HEK293T (cell line): ENCODE results near the gene RNF214.

Source experiments
- ARNT ChIP-seq: fragments of 450-650 bp; IDR thresholded peaks from 2 replicates; pipeline ENCODE4 v1.6.1; 2017; ENCODE audit warnings: mild to moderate bottlenecking
- BHLHE40 ChIP-seq: fragments of 450-650 bp; IDR thresholded peaks from 2 replicates; pipeline ENCODE4 v1.6.1; 2016; ENCODE audit warnings: mild to moderate bottlenecking, moderate library complexity, borderline replicate concordance
- CTBP1 ChIP-seq: fragments of 450-650 bp; IDR thresholded peaks from 2 replicates; pipeline ENCODE4 v1.6.1; 2016; ENCODE audit warnings: borderline replicate concordance
- FOXA1 ChIP-seq: fragments of 450-650 bp; IDR thresholded peaks from 2 replicates; pipeline ENCODE4 v1.6.1; 2016; ENCODE audit warnings: mild to moderate bottlenecking
- FOXK2 ChIP-seq: fragments of 450-650 bp; IDR thresholded peaks from 2 replicates; pipeline ENCODE4 v1.6.1; 2016; ENCODE audit warnings: mild to moderate bottlenecking
- FOXM1 ChIP-seq: fragments of 450-650 bp; IDR thresholded peaks from 2 replicates; pipeline ENCODE4 v1.6.1; 2017; ENCODE audit warnings: mild to moderate bottlenecking, borderline replicate concordance
- HDGF ChIP-seq: fragments of 450-650 bp; IDR thresholded peaks from 2 replicates; pipeline ENCODE4 v1.6.1; 2017; ENCODE audit warnings: antibody characterized with exemption, borderline replicate concordance
- NFRKB ChIP-seq: fragments of 450-650 bp; IDR thresholded peaks from 2 replicates; pipeline ENCODE4 v1.6.1; 2016; ENCODE audit warnings: mild to moderate bottlenecking, moderate library complexity
- SP1 ChIP-seq: fragments of 450-650 bp; IDR thresholded peaks from 2 replicates; pipeline ENCODE4 v1.6.1; 2017
- SUZ12 ChIP-seq: fragments of 450-650 bp; IDR thresholded peaks from 2 replicates; pipeline ENCODE4 v1.6.1; 2016; ENCODE audit warnings: mild to moderate bottlenecking
- TARDBP ChIP-seq: fragments of 450-650 bp; IDR thresholded peaks from 2 replicates; pipeline ENCODE4 v1.6.1; 2016
- ZNF384 ChIP-seq: fragments of 450-650 bp; IDR thresholded peaks from 2 replicates; pipeline ENCODE4 v1.6.1; 2016
- TF ChIP-seq, protein P1 (sequence below): fragments of 450-650 bp; IDR thresholded peaks from 2 replicates; pipeline ENCODE4 v1.6.1; 2016

DNA sequence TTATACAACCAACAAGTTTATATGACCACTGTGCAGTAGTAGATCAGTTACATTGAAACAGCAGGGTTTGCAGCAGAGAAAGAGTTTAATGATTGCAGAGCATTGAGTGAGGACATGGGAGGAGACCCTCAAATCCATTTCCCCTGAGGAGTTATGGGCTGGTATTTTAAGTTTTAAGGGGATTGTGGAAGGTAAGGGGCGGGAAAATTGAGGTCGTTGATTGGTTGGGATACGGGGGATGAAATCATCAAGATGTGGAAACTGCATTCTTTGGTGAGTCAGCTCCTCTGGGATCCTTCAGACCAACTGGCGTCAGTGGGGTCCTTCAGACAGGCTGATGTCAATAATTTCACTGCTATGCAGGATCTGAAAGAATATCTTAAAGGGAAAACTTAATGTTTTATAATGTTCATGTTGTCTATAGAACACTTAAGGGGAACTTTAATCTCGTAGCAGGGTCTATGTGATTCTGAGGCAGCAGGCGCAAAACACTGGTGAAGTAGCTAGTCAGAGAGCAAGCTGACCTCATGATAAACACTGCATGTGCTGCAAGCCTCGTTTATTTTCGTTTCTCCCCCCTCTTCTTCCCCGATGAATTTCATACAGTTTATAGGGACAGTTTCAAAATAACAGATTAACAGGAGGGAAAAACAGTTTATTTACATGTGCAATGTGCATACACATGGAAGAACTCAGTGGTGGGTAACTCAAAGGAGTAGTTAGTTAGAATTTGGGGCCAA, 41.2 kb downstream of the RNF214 start:
- TF ChIP-seq NFRKB = no peak
- TF ChIP-seq, protein P1, sequence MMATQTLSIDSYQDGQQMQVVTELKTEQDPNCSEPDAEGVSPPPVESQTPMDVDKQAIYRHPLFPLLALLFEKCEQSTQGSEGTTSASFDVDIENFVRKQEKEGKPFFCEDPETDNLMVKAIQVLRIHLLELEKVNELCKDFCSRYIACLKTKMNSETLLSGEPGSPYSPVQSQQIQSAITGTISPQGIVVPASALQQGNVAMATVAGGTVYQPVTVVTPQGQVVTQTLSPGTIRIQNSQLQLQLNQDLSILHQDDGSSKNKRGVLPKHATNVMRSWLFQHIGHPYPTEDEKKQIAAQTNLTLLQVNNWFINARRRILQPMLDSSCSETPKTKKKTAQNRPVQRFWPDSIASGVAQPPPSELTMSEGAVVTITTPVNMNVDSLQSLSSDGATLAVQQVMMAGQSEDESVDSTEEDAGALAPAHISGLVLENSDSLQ = no peak
- no peak for TF ChIP-seq ZNF384
- TF ChIP-seq ARNT = no peak
- TF ChIP-seq FOXK2 = no peak
- no peak for TF ChIP-seq SP1
- no peak for TF ChIP-seq FOXA1
- no peak; the same call in 1 of the 2 replicates for TF ChIP-seq CTBP1
- no peak for TF ChIP-seq TARDBP
- TF ChIP-seq HDGF = no peak
- no peak for TF ChIP-seq SUZ12
- no peak for TF ChIP-seq FOXM1
- no peak for TF ChIP-seq BHLHE40
